HG03460 (cell line): ENCODE results near the gene NRTN.
A peak's percentile ranks its signal among the peaks of the same experiment; 100 is the strongest.

ENCODE experiments used
- ATAC-seq: cut with Tn5 transposase; IDR thresholded peaks from one replicate; pipeline ENCODE4 v1.9.1; 2021; ENCODE audit not compliant: unreplicated experiment

The NRTN gene

DNA sequence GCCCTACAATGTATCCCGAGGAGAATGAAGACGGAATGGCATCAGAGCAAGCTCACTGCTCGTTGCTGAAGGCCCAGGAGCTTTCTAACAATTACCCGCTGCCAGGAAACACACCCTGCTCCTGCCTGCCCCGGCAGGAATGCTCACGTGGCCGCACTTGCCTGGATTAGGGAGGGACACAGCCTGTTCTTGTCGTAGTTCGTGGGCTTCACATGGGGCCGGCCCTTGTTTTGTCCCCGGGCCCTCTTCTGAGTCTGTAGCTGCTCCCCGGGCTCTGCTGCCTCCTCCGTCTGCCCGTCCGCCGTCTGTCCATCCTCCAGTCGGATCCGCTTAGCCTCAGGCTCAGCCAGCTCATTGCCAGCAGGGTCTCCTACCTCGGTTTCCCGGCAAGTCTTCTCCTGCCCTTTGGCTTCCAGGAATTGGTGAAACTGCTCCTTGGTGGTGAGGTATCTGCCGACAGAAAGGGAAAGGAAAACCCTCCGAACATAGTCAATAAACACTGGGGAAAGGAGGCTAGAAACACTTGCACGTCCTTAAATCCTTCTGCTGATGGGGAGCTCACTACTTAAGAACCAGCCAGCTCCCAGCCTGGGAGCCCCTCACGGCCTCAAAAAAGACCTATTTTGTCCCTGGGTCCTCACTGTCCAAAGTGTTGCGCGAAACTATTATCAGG lies 14.8 kb upstream of the NRTN start:
- no peak for ATAC-seq

DNA sequence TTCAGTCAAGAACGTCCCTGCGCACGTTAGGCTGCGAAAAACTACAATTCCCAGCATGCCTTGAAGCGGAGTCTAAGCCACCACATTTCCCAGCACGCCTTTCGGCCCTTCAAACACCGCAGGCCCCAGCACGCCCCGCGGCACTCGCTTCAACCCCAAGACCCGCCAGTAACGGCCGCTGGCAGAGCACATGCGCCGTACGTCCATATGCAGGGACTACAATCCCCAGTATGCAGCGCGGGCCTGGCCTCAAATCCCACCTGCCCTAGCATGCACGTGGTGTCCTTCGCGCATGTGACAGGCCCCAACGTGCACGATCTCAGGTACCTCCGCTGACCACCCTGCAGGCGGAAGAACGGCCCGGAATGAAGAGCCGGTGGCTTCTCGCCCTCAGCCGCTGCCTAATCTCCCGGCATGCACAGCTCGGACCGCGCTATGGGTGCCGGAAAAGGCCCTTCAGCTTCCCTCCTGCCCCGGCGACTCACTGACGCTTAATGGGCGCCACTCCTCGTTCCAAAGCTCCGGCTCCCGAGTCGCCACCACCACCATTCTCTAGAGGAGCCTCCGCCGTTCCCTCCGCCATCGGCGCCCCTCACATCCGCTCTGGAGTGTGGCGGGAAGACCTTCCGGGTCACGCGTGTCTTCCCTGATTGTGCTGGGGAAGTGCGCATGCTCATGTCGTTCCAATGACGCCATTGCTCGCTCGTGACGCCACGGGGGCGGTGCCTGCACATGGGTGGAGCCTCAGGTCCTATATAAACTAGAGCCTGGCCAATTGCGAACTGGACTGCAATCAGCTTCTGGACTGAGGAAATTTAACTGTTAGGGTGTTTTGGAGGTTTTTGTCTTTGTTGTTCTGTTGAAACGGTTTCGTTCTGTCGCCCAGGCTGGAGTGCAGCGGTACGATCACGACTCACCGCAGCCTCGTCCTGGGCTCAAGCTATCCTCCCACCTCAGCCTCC lies 14.0 kb upstream of the NRTN start, which contains the start of gene DUS3L:
Gene DUS3L (minus strand): TSS at position 605 of the 962 bp plus-strand sequence. CDS start 22 bp downstream, at position 583.
- ATAC-seq: peak; percentile 84

DNA sequence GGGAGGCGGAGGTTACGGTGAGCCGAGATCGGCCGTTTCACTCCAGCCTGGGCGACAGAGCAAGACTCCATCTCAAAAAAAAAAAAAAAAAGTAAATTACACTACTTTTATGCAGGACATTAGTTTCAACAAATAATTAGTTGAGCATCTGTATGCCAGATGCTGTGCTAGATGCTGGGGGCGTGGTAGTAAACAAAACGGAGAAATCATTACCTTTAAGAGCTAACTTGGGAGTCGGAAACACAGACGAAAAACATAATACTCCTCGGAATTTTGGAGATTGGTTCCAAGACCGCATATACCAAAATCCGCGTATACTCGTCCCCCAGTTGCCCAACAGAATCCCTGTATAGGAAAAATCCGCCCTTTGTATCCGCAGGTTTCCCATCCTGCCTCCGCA lies 12.6 kb upstream of the NRTN start:
- ATAC-seq: no peak

DNA sequence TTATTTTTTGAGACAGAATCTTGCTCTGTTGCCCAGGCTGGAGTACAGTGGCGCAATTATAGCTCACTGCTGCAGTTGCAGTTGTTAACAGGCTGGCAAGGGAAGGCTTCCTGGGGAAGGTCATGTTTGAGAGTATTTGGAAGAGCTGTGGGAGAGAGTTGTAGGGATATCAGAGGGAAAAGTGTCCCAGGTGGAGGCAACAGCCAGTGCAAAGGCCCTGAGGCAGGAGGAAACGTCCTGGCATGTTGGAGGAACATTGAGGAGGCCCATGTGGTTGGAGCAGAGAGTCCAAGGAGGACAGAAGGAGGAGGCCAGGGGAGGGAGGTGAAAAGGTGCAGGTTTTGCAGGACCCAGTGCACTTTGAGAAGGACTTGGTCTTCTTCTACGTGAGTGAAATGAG lies 11.7 kb upstream of the NRTN start:
- no peak for ATAC-seq

DNA sequence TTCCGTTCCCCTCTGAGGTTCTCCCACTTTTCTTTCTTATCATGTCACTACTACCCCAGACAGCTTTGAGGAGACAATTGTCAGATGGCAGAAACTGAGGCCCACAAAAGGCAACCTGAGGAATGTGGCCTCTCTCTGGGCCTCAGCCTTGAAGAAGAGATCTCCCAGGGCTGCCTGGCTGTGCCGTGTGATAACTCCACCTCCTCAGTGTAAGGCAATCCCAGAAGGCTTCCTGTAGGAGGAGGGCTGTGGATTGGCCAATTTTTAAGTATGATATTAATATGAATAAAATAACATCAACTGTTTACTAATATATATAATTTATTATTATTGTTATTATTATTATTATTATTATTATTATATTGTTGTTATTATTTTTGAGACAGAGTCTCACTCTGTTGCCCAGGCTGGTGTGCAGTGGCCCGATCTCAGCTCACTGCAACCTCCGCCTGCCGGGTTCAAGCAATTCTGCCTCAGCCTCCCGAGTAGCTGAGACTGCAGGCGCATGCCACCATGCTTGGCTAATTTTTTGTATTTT lies 9.4 kb upstream of the NRTN start:
- no peak for ATAC-seq

DNA sequence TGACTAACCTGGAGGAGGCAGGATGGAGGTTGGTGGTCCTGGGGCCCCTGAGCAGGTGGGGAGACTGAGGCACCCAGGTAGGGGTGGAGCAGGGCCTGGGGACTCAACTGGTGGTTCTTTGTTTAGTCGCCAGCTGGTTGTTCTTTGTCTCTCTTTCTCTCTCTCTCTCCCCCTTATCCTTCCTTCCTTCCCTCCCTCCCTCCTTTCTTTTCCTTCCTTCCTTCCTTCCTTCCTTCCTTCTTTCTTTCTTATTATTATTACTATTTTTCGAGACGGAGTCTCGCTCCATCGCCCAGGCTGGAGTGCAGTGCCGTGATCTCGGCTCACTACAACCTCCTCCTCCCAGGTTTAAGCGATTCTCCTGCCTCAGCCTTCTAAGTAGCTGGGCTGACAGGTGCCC lies 6.6 kb upstream of the NRTN start:
- ATAC-seq: no peak

DNA sequence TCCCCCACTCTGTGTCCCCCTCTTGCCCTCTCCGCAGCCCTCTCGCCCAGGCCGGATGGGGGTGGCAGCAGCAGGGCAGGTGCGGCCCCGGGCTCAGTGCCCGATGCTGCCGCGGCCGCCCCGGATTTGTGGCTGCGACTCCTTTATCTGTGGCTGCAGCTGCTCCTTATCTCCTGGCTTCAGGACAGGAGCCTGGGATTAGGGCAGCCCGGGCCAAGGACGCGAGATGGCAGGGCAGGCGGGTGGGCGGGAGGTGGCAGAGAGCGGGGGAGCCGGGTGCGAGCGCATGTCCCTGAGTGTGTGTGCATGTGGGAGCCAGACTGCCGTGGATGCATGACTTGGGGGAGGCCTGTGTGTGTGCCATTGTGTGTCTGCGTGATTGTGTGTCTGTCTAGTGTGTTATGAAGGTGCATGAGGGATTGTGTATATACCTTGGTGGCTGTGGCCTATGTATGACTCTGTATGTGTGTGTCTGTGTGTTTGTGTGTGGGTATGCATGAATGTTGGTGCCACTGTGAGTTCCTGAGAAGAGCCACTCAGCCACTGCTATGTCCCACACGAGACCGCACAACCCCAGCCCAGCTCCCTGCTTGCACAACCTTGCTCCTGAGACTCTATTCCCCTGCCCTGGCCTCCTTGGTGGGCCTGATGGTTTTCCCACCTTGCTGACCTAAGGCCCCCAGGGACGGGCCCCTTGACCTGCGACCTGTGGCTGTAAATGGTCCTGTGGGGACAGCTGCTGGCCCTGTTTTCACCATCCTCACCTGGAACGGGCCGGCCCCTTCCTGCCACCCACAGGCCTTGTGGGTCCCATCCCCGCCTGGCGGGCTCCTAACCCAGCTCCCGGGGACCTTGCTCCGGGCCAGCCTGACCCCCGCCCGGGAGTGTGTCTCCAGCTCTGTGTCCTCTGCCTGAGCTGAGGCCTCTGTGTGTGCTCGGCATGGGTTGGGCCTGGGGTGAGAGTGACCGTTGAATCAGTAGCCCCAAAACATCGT lies 5.3 kb upstream of the NRTN start:
- ATAC-seq: no peak

DNA sequence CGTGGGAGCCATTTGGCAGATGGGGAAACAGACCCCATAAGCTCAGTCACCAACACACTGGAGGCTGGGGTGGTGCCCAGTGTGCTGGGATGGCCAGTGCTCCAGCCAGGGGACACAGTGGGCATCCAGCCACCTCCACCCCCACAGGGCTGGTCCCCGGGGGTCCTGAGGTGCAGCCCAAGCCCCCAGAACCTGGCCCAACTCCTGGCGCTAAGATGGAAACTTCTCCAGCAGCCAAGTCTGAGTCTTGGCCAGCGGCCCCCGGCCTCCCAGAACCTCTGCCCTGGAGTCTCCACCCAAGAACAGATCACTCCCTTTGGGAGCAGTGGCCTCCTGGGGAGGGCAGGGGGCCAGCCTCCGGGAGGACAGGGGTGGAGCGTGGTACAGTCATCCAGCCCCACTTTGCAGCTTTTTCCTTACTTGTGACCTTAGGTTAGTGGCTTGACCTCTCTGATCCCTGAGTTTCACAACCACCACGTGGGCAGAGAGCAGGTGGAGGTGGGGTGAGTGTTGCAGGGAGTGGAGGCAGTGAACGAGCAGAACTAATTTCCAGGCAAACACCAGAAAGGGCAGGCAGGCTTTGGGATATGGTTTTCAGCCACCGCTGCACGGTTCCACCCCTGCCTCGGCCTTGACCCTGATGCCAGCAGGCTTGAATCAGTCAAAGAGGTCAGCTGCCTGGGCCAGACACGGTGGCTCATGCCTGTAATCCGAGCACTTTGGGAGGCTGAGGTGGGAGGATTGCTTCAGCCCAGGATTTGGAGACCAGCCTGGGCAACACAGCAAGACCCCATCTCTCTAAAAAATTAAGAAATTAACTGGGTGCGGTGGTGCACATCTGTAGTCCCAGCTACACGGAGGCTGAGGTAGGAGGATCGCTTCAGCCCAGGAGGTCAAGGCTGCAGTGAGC lies 4.3 kb upstream of the NRTN start:
- ATAC-seq: no peak

DNA sequence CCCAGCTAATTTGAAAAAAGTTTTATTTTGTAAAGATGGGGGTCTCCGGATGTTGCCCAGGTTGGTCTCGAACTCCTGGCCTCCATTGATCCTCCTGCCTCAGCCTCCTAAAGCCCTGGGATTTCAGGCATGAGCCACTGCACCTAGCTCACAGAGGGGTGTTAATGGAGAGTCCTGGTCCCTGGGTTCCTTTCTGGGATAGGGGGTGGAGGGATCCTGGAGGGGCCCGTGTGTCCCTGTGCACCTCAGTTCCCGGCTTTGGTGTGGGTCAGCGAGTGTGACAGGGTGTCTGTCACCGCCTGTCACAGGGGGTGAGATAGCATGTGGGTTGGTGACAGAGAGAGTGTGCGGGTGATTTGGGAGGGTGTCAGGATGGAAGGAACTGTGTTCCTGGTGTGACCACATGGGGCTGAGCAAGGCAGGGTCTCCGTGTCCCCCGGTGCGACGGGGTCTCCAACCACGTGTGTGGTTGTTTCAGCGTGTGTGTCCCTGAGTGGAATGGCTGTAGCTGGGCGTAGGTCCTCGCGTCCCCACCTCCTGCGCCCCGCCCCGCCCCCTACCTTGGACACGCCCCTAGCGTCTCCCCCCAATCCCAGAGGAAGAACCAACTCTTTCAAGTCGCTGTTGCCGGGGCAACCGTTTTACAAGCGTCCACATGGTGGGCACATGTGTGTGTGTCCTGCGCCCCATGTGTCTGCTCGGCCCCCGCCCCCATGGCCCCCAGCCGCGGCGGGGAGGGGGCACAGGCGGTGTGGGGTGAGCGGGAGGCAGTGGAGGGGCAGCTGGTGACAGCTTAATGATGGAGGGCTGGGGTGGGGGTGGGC lies 2.9 kb upstream of the NRTN start:
- ATAC-seq: no peak

DNA sequence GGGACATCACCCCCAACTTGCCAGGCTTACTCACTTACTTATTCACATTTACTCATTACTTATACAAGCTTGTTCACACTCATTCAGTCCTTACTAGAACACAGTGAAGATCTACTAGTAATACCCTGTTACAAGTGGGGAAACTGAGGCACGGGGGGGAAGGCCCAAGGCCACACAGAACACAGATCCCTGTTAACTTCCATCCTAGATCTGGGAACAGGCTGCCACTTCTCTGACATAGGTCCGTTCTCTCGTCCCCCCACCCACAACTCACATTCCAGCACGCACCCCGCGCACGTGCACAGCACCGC lies 1.5 kb upstream of the NRTN start:
- ATAC-seq: no peak

DNA sequence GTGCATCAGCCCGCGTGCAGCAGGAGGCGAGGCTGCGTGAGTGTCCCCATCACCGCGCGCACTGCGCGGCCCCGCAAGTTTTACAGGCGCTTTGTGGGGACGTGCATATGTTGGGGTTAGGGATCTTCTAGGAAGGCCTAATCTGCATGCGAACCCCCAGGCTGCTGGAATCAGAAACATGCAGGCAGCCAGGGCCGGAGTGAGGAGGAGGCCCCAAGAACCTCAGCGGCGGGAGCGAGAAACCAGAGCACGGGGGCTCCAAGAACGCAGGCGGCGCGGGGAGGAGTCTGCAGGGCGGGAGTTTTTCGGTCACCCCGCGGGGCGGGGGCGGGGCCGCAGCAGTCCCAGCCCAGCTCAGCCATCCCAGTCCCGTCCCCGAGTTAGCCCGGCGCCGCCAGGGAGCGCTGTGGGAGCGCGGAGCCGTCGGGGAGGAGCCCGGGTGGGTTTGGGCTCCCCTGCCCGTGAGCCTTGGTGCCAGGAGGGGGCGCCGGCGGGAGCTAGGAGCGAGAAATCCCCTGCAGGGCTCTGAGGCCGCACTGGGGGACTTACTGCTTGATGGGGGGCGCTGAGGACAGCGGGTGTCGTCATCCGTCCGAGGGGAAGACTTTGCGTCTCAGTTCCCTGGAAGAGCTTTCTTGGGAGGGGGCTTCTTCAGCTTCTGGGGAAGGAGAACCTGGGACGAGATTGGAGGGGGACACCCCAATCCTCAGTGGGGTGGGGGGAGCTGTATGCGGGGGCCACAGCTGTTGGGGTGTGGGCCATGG lies 933 bp upstream of the NRTN start:
- peak; percentile 64 for ATAC-seq

DNA sequence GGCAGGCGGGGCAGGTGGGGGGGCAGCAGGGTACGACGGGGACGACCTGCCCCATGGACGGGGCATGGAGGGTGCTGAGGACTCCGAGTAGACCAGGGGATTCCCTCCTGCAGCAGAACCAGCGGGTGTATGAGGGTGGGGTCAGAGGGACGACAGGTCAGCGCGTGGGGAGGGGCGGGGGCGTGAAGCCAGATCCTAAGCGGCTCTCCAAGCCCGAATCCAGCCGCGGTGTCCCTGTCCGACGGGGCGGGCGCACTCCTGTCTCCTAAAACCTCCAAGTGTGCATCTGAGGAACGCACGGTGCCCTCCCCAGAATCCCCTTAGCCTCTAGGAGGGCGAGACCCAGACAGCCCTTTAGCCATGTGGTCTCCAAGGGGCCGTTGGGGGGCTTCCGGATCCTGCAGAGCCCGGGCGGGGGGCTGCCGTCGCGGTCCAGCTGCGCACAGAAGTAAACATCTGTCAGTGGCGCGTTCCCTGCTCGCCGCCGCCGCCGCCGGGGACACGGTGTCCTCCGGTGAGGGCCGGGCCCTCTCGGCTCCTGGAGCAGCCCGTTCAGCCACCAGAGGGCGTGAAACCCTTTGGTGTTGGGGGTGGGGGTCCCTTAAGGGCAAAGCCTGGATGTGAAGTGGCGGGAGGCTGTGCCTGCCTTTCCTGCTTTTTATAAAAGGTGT lies 730 bp downstream of the NRTN start:
- ATAC-seq: no peak

DNA sequence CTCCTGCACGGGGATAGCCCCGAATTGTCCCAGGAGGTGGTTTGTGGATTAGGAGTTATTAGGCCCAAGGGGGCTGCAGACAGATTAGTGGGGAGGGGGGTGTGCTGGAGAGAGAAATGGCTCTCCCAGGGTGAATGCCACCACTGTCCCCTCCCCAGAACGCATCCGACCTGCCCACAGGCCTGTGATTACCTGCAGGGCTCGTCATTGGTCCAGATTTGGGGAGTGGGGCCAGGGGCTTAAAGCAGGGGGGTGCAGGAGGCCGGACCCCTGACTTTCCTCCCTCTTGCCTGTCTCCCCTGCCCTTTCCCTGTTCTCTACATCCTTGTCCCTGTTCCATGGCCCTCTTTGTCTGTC lies 1.2 kb downstream of the NRTN start:
- no peak for ATAC-seq

DNA sequence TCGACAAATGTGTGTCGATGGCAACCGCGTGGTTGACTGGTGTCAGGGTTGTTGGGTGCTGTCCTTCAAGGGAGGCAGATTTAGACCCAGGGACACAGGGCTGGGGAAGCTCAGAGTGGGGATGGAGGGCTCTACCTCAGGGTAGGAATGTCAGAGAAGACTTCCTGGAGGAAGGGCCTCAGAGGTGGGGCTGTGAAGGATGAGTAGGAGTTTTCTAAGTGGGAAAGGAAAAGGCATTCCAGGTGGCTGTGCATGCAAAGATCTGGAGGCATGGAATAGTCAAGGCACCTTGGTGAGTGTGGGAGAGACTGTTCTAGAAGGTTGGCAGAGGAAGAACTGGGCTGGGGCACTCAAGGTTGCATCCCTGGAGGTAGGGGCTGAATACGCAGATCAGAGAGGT lies 2.0 kb downstream of the NRTN start:
- no peak for ATAC-seq

DNA sequence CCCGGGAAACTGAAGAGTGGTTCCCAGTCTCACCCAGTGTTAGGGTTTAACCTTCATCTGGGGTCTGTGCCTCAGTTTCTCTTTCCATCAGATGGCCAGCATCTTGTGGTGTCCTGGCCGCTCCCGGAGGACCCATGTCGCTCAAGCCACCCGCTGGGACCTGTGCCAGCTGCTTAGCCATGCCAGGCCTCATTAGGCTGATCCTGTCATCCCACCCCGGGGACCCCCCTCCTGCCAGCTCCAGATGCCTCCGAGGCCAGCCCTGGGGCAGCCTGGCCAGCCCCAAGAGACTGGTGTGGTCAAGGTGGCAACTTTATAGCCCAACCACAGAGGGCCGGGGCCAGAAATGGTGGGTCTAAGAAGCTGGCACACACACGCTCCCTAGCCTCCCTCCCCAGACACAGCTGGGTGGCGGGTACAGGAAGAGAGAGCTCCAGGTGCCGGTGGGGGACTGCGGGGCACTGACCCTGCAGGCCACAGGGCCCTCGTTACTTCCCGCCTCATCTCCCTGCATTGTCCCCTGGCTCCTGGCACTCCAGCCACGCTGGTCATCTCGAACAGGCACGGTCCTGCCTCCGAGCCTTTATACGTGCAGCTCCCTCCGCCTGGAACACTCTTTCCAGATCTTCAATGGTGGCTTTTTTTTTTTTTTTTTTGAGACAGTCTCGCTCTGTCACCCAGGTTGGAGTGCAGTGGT lies 3.4 kb downstream of the NRTN start:
- ATAC-seq: no peak

DNA sequence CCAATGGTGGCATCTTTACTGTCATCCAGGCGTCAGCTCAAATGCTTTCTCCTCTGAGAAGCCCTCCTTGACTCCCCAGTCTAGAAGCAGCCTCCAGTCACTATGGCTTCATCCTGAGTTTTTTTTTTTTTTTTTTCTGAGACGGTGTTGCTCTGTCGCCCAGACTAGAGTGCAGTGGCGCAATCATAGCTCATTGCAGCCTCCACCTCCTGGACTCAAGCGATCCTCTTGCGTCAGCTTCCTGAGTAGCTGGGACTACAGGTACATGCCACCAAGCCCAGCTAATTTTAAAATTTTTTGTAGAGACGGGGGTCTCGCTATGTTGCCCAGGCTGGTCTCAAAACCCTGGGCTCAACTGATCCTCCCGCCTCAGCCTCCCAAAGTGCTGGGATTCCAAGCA lies 4.2 kb downstream of the NRTN start:
- no peak for ATAC-seq

DNA sequence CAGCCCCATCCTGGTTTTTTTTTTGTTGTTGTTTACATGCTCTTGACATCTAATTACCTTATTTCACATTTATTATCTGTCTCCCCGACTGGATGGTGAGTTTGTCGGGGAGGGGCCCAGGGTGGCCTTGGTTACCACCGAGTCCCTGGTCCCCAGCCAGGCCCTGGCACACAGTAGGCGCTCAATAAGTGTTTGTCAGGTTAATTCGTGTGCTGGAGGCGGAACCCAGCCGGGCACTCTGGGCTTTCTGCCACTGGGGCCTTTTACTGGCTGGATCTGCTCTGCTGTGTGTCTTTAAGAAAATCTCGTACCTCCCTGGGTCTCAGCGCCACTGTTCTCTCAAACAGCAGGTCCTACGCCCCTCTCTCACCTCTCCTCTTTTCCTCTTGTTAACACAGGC lies 4.6 kb downstream of the NRTN start:
- no peak for ATAC-seq
